ENCODE measurements around the gene GABRG3.

DNA sequence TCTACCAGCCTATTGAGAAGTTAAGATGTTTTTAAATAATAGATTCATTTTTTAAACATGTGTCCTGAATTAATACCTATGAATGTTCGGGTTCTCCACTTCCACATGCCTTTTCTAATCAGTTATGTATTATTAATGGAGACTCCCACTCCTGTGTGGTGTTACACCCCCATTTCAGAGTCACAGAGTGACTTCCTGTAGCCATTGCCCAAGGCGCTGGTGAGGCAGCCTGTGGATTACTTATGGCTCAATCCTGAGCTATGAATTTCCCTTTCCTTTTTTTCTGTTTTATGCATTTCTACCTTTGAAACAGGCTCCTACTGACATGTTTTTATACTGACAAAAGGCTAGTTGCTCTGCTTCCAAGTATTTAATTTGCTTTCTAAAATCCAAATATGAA, 162.3 kb downstream of the GABRG3 start:
- TF ChIP-seq ZNF384 (IDR thresholded peaks at IDR 0.05; ENCODE audit: borderline replicate concordance, low read depth, low read length) (no peak), TARDBP (IDR thresholded peaks at IDR 0.05; ENCODE audit: borderline replicate concordance) (no peak), EP300 (IDR thresholded peaks at IDR 0.05; ENCODE audit: borderline replicate concordance in 1 of 2, control insufficient read depth in 1 of 2, low read depth in 2 of 2, low read length in 2 of 2) (no peak), FOXM1 (IDR thresholded peaks at IDR 0.05; ENCODE audit: low read depth, low read length) (no peak), PML (IDR thresholded peaks at IDR 0.05; ENCODE audit: low read length) (no peak)
- TF ChIP-seq, protein P1, sequence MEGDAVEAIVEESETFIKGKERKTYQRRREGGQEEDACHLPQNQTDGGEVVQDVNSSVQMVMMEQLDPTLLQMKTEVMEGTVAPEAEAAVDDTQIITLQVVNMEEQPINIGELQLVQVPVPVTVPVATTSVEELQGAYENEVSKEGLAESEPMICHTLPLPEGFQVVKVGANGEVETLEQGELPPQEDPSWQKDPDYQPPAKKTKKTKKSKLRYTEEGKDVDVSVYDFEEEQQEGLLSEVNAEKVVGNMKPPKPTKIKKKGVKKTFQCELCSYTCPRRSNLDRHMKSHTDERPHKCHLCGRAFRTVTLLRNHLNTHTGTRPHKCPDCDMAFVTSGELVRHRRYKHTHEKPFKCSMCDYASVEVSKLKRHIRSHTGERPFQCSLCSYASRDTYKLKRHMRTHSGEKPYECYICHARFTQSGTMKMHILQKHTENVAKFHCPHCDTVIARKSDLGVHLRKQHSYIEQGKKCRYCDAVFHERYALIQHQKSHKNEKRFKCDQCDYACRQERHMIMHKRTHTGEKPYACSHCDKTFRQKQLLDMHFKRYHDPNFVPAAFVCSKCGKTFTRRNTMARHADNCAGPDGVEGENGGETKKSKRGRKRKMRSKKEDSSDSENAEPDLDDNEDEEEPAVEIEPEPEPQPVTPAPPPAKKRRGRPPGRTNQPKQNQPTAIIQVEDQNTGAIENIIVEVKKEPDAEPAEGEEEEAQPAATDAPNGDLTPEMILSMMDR (IDR thresholded peaks at IDR 0.05 in 2 of 3, conservative IDR thresholded peaks at IDR 0.05 in 1 of 3; ENCODE audit: control insufficient read depth in 2 of 3, extremely low read depth in 1 of 3, insufficient read depth in 1 of 3, low read depth in 3 of 3, low read length in 3 of 3), result no peak
